SK-N-SH (cell line): Measurements from ENCODE around the gene CENPO. TPM values are rescaled to one million over a fixed set of nuclear protein-coding genes. Genes with fewer than 3 reads are reported as not detected.

Experiments used
- CTCF ChIA-PET: fragments of 300-600, 350-600 bp; formaldehyde crosslinking; extraction: SDS; loops from one replicate; lab custom pipeline; 2021; lab: Yijun Ruan, JAX
- POLR2A ChIA-PET: fragments of 350-600 bp; sonication (Branson Sonifier 250); formaldehyde crosslinking; extraction: SDS; loops from one replicate; lab custom pipeline; 2020; ENCODE audit warnings: antibody characterized with exemption, inconsistent platforms; lab: Yijun Ruan, JAX
- DNase-seq: peaks from one replicate; pipeline ENCODE4 v3.0.0; 2012
- H2AFZ ChIP-seq: fragments of 200-600 bp; sonication (generic); 2 replicates; pipeline ENCODE4 v1.8.1; 2016; ENCODE audit warnings: antibody characterized with exemption, mild to moderate bottlenecking, low read depth
- H3F3A ChIP-seq: fragments of 200-600 bp; sonication (generic); replicated peaks from 2 replicates; pipeline ENCODE3; 2016; ENCODE audit warnings: antibody characterized with exemption, mild to moderate bottlenecking; ENCODE audit not compliant: insufficient read depth
- H3K27ac ChIP-seq, 2 experiments: fragments of 200-500 bp in 1 of 2; fragments of 200-600 bp in 1 of 2; sonication (Bioruptor generic) in 1 of 2; sonication (generic), shearing (Covaris generic) in 1 of 2; 2 replicates each; pipeline versions ENCODE4 v1.5.1 to v1.6.1; 2014 to 2016; ENCODE audit warnings: low read depth in 2 of 2, inconsistent platforms in 1 of 2, low read length in 1 of 2, mild to moderate bottlenecking in 1 of 2, mixed read lengths in 1 of 2
- H3K27me3 ChIP-seq: fragments of 200-600 bp; sonication (generic), shearing (Covaris generic); 2 replicates; pipeline ENCODE4 v1.6.1; 2016; ENCODE audit warnings: mixed run types; ENCODE audit not compliant: insufficient read depth
- H3K36me3 ChIP-seq, 2 experiments: fragments of 200-500 bp in 1 of 2; fragments of 200-600 bp in 1 of 2; sonication (Bioruptor generic) in 1 of 2; sonication (generic) in 1 of 2; replicated peaks in 1 of 2; 2 replicates each; pipeline versions ENCODE3 to v1.5.1; 2014 to 2016; ENCODE audit warnings: low read length in 1 of 2, mild to moderate bottlenecking in 1 of 2; ENCODE audit not compliant: insufficient read depth in 2 of 2, control insufficient read depth in 1 of 2
- H3K4me1 ChIP-seq, 2 experiments: fragments of 200-500 bp in 1 of 2; fragments of 200-600 bp in 1 of 2; sonication (Bioruptor generic) in 1 of 2; sonication (generic), shearing (Covaris generic) in 1 of 2; 2 replicates each; pipeline versions ENCODE4 v1.5.1 to v1.6.1; 2014 to 2016; ENCODE audit warnings: low read depth in 1 of 2, low read length in 1 of 2, mixed run types in 1 of 2; ENCODE audit not compliant: insufficient read depth in 2 of 2, control insufficient read depth in 1 of 2
- H3K4me2 ChIP-seq: fragments of 200-600 bp; sonication (generic), shearing (Covaris generic); 2 replicates; pipeline ENCODE4 v1.6.1; 2017; ENCODE audit warnings: mixed run types
- H3K4me3 ChIP-seq, 2 experiments: fragments of 200-500 bp in 1 of 2; fragments of 200-600 bp in 1 of 2; sonication (Bioruptor generic) in 1 of 2; sonication (generic), shearing (Covaris generic) in 1 of 2; 2 replicates each; pipeline versions ENCODE4 v1.5.1 to v1.8.1; 2014 to 2016; ENCODE audit warnings: low read depth in 2 of 2, inconsistent platforms in 1 of 2, low read length in 1 of 2, mild to moderate bottlenecking in 1 of 2, mixed read lengths in 1 of 2, moderate library complexity in 1 of 2
- H3K79me2 ChIP-seq: fragments of 200-600 bp; sonication (generic); 2 replicates; pipeline ENCODE4 v1.8.1; 2017; ENCODE audit warnings: mild to moderate bottlenecking; ENCODE audit not compliant: insufficient read depth
- H3K9ac ChIP-seq: fragments of 200-600 bp; sonication (generic); 2 replicates; pipeline ENCODE4 v1.6.1; 2017; ENCODE audit warnings: mixed run types
- H3K9me2 ChIP-seq: fragments of 200-600 bp; sonication (generic); 2 replicates; pipeline ENCODE4 v1.6.1; 2017; ENCODE audit warnings: mixed run types
- H3K9me3 ChIP-seq: fragments of 200-600 bp; sonication (generic); 2 replicates; pipeline ENCODE4 v1.6.1; 2017; ENCODE audit warnings: mixed run types, mild to moderate bottlenecking, moderate library complexity
- H4K20me1 ChIP-seq: fragments of 200-600 bp; sonication (generic); 2 replicates; pipeline ENCODE4 v1.6.1; 2017; ENCODE audit warnings: mild to moderate bottlenecking, mixed run types; ENCODE audit not compliant: insufficient read depth
- EZH2phosphoT487 ChIP-seq: fragments of 200-600 bp; sonication (generic); IDR thresholded peaks from 2 replicates; pipeline ENCODE4 v1.6.1; 2017; ENCODE audit warnings: low read depth, mixed run types, mild to moderate bottlenecking, antibody characterized with exemption, moderate library complexity, borderline replicate concordance
- FOXM1 ChIP-seq: IDR thresholded peaks from 2 replicates; pipeline ENCODE4 v1.4.0; 2012; ENCODE audit warnings: low read depth, mild to moderate bottlenecking
- GATA2 ChIP-seq: sonication (generic); formaldehyde crosslinking; IDR thresholded peaks from 2 replicates; pipeline ENCODE4 v1.5.0; 2020; ENCODE audit warnings: mild to moderate bottlenecking, missing genetic modification reagents
- NFIC ChIP-seq: IDR thresholded peaks from 2 replicates; pipeline ENCODE4 v1.4.0; 2012; ENCODE audit warnings: borderline replicate concordance
- RCOR1 ChIP-seq: fragments of 150-350 bp; IDR thresholded peaks from 2 replicates; pipeline ENCODE4 v1.6.1; 2017; ENCODE audit warnings: antibody characterized with exemption, low read length
- RXRA ChIP-seq: IDR thresholded peaks from 2 replicates; pipeline ENCODE4 v1.4.0; 2012; ENCODE audit warnings: low read depth, mild to moderate bottlenecking, borderline replicate concordance
- SIN3A ChIP-seq: IDR thresholded peaks from 2 replicates; pipeline ENCODE4 v1.6.1; 2012; ENCODE audit warnings: low read depth, mild to moderate bottlenecking, low read length, moderate library complexity, borderline replicate concordance
- TAF1 ChIP-seq: IDR thresholded peaks from 2 replicates; pipeline ENCODE4 v1.6.1; 2012; ENCODE audit warnings: low read depth, mild to moderate bottlenecking, low read length, moderate library complexity, borderline replicate concordance
- TCF12 ChIP-seq: IDR thresholded peaks from 2 replicates; pipeline ENCODE4 v1.4.0; 2012
- WGBS: methylation state at CpG from one replicate; pipeline ENCODE4 v1.1.6; 2017; ENCODE audit warnings: low lambda C conversion rate; 5-methylcytosine and 5-hydroxymethylcytosine counted together
- polyA plus RNA-seq, 3 experiments: library from polyadenylated mRNA; depleted of rRNA; stranded (reverse); fragments of >200 nt; gene quantifications; 2 replicates each; pipeline ENCODE4 v1.2.3, GENCODE V29; 2012
- TF ChIP-seq, protein P1 (sequence below): IDR thresholded peaks from 2 replicates; pipeline ENCODE4 v1.4.0; 2012; ENCODE audit warnings: low read depth, borderline replicate concordance

CENPO gene
- polyA plus RNA-seq, 1 of the 3 experiments (the other 2 are of a cell fraction): 18.3 TPM

GRCh38 chr2:24761866-24762265 lies 31.4 kb upstream of the CENPO start (continued):
- no peak for TF ChIP-seq EZH2phosphoT487
- no peak for TF ChIP-seq GATA2 (CRISPR knock-in tag)
- no peak for TF ChIP-seq TCF12
- no peak for TF ChIP-seq FOXM1
- no peak for TF ChIP-seq NFIC
- TF ChIP-seq, protein P1, sequence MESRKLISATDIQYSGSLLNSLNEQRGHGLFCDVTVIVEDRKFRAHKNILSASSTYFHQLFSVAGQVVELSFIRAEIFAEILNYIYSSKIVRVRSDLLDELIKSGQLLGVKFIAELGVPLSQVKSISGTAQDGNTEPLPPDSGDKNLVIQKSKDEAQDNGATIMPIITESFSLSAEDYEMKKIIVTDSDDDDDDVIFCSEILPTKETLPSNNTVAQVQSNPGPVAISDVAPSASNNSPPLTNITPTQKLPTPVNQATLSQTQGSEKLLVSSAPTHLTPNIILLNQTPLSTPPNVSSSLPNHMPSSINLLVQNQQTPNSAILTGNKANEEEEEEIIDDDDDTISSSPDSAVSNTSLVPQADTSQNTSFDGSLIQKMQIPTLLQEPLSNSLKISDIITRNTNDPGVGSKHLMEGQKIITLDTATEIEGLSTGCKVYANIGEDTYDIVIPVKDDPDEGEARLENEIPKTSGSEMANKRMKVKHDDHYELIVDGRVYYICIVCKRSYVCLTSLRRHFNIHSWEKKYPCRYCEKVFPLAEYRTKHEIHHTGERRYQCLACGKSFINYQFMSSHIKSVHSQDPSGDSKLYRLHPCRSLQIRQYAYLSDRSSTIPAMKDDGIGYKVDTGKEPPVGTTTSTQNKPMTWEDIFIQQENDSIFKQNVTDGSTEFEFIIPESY: no peak
- no peak for TF ChIP-seq TAF1

- Histone ChIP-seq H3K79me2 (no peaks in the 10 kb centered on the region), H3K4me2 (no peak overlapping the region), H3K9ac (no peak overlapping the region), H3K9me2 (no peaks in the 10 kb centered on the region), H3K27ac (no peak overlapping the region), H3K4me1 (no peaks in the 10 kb centered on the region), H3K4me3 (no peak overlapping the region), H3K27me3 (no peaks in the 10 kb centered on the region), H2AFZ (no peak overlapping the region), H4K20me1 (no peaks in the 10 kb centered on the region), H3F3A (no peaks in the 10 kb centered on the region), H3K36me3 (peaks cover 25 to 29% of the 10 kb centered on the region in 2 experiments), H3K9me3 (no peaks in the 10 kb centered on the region)
- WGBS: 97% methylated on average over 2 of the region's 2 CpGs
- ChIA-PET CTCF (interaction anchor here (0.8 to 1.4 kb wide), 3 partner anchors 39 to 352 kb away, joined by 3 to 4 read pairs (median 4); no protein-coding TSS in a partner anchor), POLR2A (no interaction called here)
- DNase-seq: no peak
- TF ChIP-seq TCF12 (no peak), RXRA (no peak), GATA2 (CRISPR knock-in tag) (no peak), SIN3A (no peak)
These were observed 30.7 kb upstream of the CENPO start for GRCh38 chr2:24762518-24762917.

GRCh38 chr2:24763843-24764242 lies 29.4 kb upstream of the CENPO start:
- H3K27me3 ChIP-seq: no peaks in the 10 kb centered on the region
- no peak overlapping the region for H3K9ac ChIP-seq
- H3K4me2 ChIP-seq: no peak overlapping the region
- H3K9me2 ChIP-seq: no peaks in the 10 kb centered on the region
- H3F3A ChIP-seq: no peaks in the 10 kb centered on the region
- H3K4me1 ChIP-seq: no peaks in the 10 kb centered on the region; a peak in 1 of 4 replicates
- DNase-seq: no peak
- H3K4me3 ChIP-seq: no peak overlapping the region
- H3K27ac ChIP-seq: no peak overlapping the region
- 94% methylated on average over 4 of the region's 4 CpGs for WGBS
- no peaks in the 10 kb centered on the region for H4K20me1 ChIP-seq
- no peaks in the 10 kb centered on the region for H3K9me3 ChIP-seq
- no peak for TF ChIP-seq RCOR1
- TF ChIP-seq EZH2phosphoT487: no peak
- H2AFZ ChIP-seq: no peak overlapping the region
- peaks cover 22 to 27% of the 10 kb centered on the region in 2 experiments for H3K36me3 ChIP-seq
- CTCF ChIA-PET: interaction anchor here (1.4 kb wide), 1 partner anchor 64 kb away, joined by 4 read pairs; no protein-coding TSS in a partner anchor
- POLR2A ChIA-PET: interaction anchor here (0.7 kb wide), 1 partner anchor 345 kb away, joined by 3 read pairs; no protein-coding TSS in a partner anchor
- H3K79me2 ChIP-seq: no peaks in the 10 kb centered on the region
